A673 (cell line): ENCODE results near the gene CFAP61. TPM values are rescaled to one million over a fixed set of nuclear protein-coding genes. Genes with fewer than 3 reads are reported as not detected.
"Not testable (repeated sequence)": the region's sequence is repeated elsewhere in the genome, so short reads cannot be mapped to it uniquely, and the experiment has no call there.

Source experiments
- BruUV-seq: library from RNA; stranded (reverse); fragments of 400-500 nt; replicated peaks from 2 replicates; lab custom pipeline; 2021; lab: Mats Ljungman, UMichigan
- CTCF ChIA-PET: fragments of 300-600 bp; sonication (Branson Sonifier 250); formaldehyde crosslinking; loops from one replicate; lab custom pipeline; 2022; ENCODE audit warnings: antibody characterized with exemption; lab: Charles Lee
- POLR2A ChIA-PET: fragments of 300-600 bp; sonication (Branson Sonifier 250); formaldehyde crosslinking; loops from one replicate; lab custom pipeline; 2022; ENCODE audit warnings: antibody characterized with exemption; ENCODE audit not compliant: low non-redundant PET; lab: Charles Lee
- DNase-seq: peaks from one replicate; pipeline ENCODE4 v3.0.0-alpha.2; 2015; ENCODE audit warnings: low spot score
- H3K27ac ChIP-seq: fragments of 200-600 bp; sonication (generic); 2 replicates; pipeline ENCODE4 v1.5.1; 2016; ENCODE audit warnings: mixed run types, low read depth, mild to moderate bottlenecking, mixed read lengths, antibody characterized with exemption, low read length; ENCODE audit not compliant: poor library complexity, severe bottlenecking
- H3K27me3 ChIP-seq: fragments of 200-600 bp; sonication (generic); replicated peaks from 2 replicates; pipeline ENCODE4 v1.6.1; 2017; ENCODE audit warnings: mixed run types, low read depth, mild to moderate bottlenecking, mixed read lengths, antibody characterized with exemption, low read length; ENCODE audit not compliant: insufficient read depth, poor library complexity
- H3K36me3 ChIP-seq: fragments of 200-600 bp; sonication (generic); 2 replicates; pipeline ENCODE4 v1.6.1; 2016; ENCODE audit warnings: mixed run types, mild to moderate bottlenecking, mixed read lengths, antibody characterized with exemption, low read length; ENCODE audit not compliant: insufficient read depth, poor library complexity, severe bottlenecking
- H3K4me1 ChIP-seq: fragments of 200-600 bp; sonication (generic); 2 replicates; pipeline ENCODE4 v1.6.1; 2017; ENCODE audit warnings: mixed run types, mild to moderate bottlenecking, mixed read lengths, antibody characterized with exemption, low read length; ENCODE audit not compliant: insufficient read depth, poor library complexity, severe bottlenecking
- H3K4me3 ChIP-seq: fragments of 200-600 bp; sonication (generic); 2 replicates; pipeline ENCODE4 v1.5.1; 2016; ENCODE audit warnings: low read depth, mixed run types, mild to moderate bottlenecking, mixed read lengths, low read length; ENCODE audit not compliant: poor library complexity, severe bottlenecking
- H3K9me3 ChIP-seq: fragments of 200-600 bp; sonication (generic); 2 replicates; pipeline ENCODE4 v1.6.1; 2016; ENCODE audit warnings: mixed run types, low read depth, mild to moderate bottlenecking, mixed read lengths, antibody characterized with exemption, low read length; ENCODE audit not compliant: poor library complexity, severe bottlenecking
- EZH2 ChIP-seq: fragments of 200-600 bp; sonication (generic); IDR thresholded peaks from 2 replicates; pipeline ENCODE4 v1.6.1; 2017; ENCODE audit warnings: borderline replicate concordance, low read depth, mild to moderate bottlenecking, mixed read lengths, antibody characterized with exemption, low read length; ENCODE audit not compliant: poor library complexity, severe bottlenecking
- intact Hi-C: fragments of 100-400 bp; cut with micrococcal nuclease; formaldehyde crosslinking; loops from one replicate; pipeline ENCODE4 v1.10.0; 2022; ENCODE audit not compliant: unreplicated experiment
- total RNA-seq: library from RNA; stranded (reverse); gene quantifications from 2 replicates; pipeline ENCODE4 v1.2.3, GENCODE V29; 2021
- TF ChIP-seq, protein P1 (sequence below): fragments of 300-800, 200-600 bp; sonication (generic); conservative IDR thresholded peaks from 2 replicates; pipeline ENCODE4 v1.5.1; 2017; ENCODE audit warnings: low read depth, mild to moderate bottlenecking, antibody characterized with exemption, low read length, moderate library complexity, mixed read lengths

The CFAP61 gene
- total RNA-seq, 1 experiment from 2014 or later: not detected

DNA sequence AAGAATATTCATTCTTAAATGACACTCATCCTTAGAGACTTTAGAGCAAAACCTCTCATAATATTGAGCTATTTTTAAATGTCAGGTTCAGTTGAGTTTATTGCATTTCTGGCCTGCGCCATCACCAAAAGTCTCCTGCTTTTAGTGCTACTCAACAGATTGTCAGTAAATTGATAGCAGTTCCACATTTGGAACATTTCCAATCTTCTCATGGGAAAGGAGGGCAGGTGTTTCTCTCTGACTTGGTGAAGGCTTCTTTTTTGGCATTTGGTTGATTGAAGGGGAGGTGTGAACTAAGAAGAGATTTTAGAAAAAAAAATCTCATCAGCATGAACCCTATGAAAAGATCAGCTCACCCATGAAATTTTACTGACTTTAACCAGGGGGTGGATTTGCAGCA, 189.6 kb downstream of the CFAP61 start:
- DNase-seq: no peak
- Histone ChIP-seq H3K9me3 (no peaks in the 10 kb centered on the region), H3K4me1 (no peaks in the 10 kb centered on the region), H3K36me3 (no peaks in the 10 kb centered on the region), H3K27ac (no peak overlapping the region), H3K4me3 (no peak overlapping the region), H3K27me3 (no peaks in the 10 kb centered on the region)
- intact Hi-C loops: no loop called here
- TF ChIP-seq, protein P1, sequence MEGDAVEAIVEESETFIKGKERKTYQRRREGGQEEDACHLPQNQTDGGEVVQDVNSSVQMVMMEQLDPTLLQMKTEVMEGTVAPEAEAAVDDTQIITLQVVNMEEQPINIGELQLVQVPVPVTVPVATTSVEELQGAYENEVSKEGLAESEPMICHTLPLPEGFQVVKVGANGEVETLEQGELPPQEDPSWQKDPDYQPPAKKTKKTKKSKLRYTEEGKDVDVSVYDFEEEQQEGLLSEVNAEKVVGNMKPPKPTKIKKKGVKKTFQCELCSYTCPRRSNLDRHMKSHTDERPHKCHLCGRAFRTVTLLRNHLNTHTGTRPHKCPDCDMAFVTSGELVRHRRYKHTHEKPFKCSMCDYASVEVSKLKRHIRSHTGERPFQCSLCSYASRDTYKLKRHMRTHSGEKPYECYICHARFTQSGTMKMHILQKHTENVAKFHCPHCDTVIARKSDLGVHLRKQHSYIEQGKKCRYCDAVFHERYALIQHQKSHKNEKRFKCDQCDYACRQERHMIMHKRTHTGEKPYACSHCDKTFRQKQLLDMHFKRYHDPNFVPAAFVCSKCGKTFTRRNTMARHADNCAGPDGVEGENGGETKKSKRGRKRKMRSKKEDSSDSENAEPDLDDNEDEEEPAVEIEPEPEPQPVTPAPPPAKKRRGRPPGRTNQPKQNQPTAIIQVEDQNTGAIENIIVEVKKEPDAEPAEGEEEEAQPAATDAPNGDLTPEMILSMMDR: no peak
- TF ChIP-seq EZH2: no peak
- no TSS peak for BruUV-seq
- CTCF ChIA-PET: no interaction called here
- POLR2A ChIA-PET: interaction anchor here (0.7 kb wide), 1 partner anchor 344 kb away, joined by 5 read pairs; no protein-coding TSS in a partner anchor

DNA sequence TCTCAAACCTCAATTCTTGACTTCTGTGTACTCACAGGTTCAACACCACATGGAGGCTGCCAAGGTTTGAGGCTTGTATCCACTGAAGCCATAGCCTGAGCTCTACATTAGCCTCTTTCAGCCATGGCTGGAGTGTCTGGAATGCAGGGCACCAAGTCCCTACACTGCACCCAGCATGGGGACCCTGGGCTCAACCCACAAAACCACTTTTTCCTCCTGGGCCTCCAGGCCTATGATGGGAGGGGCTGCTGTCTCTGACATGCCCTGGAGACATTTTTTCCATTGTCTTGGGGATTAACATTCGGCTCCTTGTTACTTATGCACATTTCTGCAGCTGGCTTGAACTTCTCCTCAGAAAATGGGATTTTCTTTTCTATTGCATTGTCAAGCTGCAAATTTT, 192.1 kb downstream of the CFAP61 start:
- intact Hi-C loops, H3K27me3 ChIP-seq, CTCF ChIA-PET, H3K27ac ChIP-seq, H3K9me3 ChIP-seq, BruUV-seq, H3K4me1 ChIP-seq, POLR2A ChIA-PET, H3K36me3 ChIP-seq, H3K4me3 ChIP-seq, DNase-seq: not testable (repeated sequence)

DNA sequence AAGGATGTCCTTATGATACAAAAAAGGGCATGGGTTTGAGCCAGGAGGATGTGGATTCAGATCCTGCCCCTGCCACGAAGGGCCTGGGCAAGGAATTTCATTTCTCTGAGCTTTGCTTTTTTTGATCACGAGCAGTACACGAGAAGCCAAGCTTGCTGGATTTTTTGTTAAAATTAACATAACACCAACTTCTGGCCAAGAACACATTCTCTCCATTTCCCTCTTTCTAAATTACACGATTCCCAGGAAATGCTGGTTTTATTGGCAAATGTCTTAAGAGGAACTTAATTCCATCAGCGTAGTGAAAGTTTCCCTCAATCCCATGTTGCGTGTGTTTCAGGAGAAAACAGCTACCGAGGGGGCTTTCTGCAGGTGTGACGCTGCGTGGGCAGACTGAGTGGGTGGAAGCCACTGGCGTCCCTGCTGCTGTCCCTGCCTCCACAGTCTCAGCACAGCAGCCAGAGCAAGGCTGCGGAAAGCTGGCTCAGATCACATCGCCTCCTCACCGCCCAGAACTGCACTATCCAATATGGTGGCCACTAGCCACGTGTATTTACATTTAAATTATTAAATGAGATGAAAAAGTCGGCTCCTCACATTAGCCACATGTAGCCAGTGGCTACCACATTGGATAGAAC, 194.8 kb downstream of the CFAP61 start:
- H3K27ac ChIP-seq: no peak overlapping the region
- POLR2A ChIA-PET: no interaction called here
- H3K9me3 ChIP-seq: no peaks in the 10 kb centered on the region
- intact Hi-C loops: no loop called here
- CTCF ChIA-PET: no interaction called here
- no TSS peak for BruUV-seq
- no peaks in the 10 kb centered on the region for H3K36me3 ChIP-seq
- no peak for DNase-seq
- no peaks in the 10 kb centered on the region for H3K4me1 ChIP-seq
- H3K27me3 ChIP-seq: no peaks in the 10 kb centered on the region
- TF ChIP-seq EZH2: no peak
- TF ChIP-seq, protein P1: no peak
- no peak overlapping the region for H3K4me3 ChIP-seq
